GM12874 (cell line): ENCODE data around the gene COIL.

Source experiments
- CTCF ChIP-seq: IDR thresholded peaks from 2 replicates; pipeline ENCODE4 v1.5.1; 2011; ENCODE audit warnings: low read depth, mild to moderate bottlenecking, control low read depth, low read length, moderate library complexity; ENCODE audit not compliant: insufficient read depth

Gene COIL

GRCh38 chr17:56928586-56928985, 32.3 kb downstream of the COIL start:
- no peak for TF ChIP-seq CTCF

- no peak for TF ChIP-seq CTCF
Measured at GRCh38 chr17:56926704-56927103, 34.1 kb downstream of the COIL start.

- no peak for TF ChIP-seq CTCF
Measured at GRCh38 chr17:56926270-56926669, 34.6 kb downstream of the COIL start.

- no peak for TF ChIP-seq CTCF
Measured at GRCh38 chr17:56925088-56925487, 35.8 kb downstream of the COIL start.

- no peak for TF ChIP-seq CTCF
Measured at GRCh38 chr17:56919717-56920116, 41.1 kb downstream of the COIL start.

GRCh38 chr17:56918916-56919315, 41.9 kb downstream of the COIL start:
- no peak for TF ChIP-seq CTCF

GRCh38 chr17:56917559-56918296, 43.1 kb downstream of the COIL start:
- no peak for TF ChIP-seq CTCF
